ENCODE measurements around the gene PAFAH2.

The PAFAH2 gene

DNA sequence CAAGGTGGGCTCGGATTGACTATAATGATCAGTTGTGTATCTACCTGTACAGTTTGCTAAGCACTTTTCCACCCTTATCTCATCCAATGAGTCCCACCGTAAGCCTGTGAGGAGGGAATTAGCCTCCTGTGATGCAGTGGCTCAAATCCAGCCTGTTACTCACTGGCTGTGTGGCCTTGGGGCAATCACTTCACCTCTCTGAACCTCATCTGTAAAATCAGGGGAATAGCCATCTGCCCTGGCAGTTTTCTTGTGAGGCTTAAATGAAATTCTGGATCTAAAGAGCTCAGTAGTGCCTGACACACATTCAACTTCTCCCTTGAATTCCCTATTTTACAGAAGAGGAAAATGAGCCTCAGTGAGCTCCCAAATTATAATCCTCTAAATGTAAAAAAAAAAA lies 16.3 kb upstream of the PAFAH2 start:
- DNase-seq (ENCODE audit: low read depth, low spot score) = no peak

DNA sequence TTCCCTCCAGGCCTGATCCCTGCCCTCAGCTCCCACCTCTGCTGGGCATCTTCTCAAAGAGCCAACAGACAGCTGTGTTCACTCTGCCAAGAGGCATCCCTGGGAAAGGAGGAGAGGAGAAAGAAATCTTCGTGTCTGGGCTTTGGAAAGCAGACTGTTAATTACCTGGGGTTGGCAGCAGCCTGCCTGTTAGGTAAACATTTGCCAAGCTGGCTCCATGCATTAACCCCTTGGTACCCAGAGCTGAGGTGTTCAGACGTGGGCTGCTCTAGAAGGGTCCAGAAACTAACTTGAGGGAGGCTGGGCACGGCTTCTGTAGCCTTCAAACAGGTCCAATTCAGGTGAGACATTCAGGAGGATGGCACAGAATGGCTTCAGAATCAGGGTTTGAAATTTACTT lies 15.0 kb upstream of the PAFAH2 start:
- DNase-seq (ENCODE audit: low read depth, low spot score) = no peak

DNA sequence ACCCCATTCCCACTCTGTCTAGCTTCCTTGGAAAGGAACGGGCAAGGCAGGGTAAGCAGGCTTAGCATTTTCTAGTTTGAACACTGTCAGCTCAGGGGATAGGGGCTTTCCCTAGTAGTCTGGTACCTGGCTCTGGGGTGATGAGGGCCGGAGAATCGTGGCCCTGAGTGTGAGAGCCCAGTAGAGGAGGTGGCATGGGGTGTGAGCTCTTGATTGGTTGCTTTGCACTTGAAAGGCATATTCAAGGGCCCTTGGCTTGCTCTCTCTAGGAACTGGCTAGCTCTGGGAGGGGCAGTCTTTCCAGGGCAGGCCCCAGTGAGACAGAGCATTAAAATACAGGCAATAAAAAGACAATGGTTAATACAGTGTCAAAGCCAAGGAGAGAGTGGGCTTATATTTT lies 13.0 kb upstream of the PAFAH2 start:
- no peak for DNase-seq (ENCODE audit: low read depth, low spot score)

DNA sequence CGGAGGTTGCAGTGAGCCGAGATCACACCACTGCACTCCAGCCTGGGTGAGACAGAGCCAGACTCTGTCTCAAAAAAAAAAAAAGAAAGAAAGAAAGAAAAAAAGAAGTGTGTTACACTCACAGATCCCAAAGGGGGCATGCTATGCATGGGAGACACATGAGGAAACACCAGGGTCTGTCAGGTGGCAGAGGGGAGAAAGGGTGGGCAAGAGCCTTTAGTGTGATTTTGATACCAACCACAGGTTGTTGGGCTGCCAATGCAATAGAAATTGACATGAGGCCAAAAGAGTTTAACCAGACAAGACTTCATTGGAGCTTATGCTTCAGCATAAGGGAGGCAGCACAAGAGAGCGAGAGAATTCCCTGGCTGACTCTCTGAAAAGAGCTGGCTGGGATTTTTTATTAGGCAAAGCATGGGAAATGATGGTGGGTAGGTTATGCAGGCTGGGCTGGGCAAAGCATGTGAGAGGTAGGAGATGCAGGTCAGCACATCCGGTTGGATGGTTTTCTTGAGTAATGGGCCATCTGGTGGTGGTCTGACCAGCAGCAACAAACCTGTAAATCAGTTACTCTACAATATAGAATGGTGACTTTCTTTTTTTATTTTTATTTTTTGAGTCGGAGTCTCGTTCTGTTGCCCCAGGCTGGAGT lies 12.1 kb upstream of the PAFAH2 start:
- DNase-seq (ENCODE audit: low read depth, low spot score) = no peak

DNA sequence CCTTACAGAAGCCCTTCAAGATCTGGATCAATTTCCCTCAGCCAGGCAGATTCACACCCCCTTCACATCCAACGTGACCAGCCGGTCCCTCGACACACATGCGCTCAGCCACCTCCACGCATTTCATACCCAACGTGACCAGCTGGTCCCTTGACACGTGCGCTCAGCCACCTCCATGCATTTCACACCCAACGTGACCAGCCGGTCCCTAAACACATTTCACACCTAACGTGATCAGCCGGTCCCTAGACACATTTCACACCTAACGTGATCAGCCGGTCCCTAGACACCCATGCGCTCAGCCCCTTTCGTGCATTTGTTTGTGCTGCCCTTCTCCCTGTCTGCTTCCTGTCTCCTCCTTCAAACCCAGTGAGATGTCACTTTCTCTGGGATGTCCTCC lies 8.8 kb upstream of the PAFAH2 start:
- no peak for DNase-seq (ENCODE audit: low read depth, low spot score)

DNA sequence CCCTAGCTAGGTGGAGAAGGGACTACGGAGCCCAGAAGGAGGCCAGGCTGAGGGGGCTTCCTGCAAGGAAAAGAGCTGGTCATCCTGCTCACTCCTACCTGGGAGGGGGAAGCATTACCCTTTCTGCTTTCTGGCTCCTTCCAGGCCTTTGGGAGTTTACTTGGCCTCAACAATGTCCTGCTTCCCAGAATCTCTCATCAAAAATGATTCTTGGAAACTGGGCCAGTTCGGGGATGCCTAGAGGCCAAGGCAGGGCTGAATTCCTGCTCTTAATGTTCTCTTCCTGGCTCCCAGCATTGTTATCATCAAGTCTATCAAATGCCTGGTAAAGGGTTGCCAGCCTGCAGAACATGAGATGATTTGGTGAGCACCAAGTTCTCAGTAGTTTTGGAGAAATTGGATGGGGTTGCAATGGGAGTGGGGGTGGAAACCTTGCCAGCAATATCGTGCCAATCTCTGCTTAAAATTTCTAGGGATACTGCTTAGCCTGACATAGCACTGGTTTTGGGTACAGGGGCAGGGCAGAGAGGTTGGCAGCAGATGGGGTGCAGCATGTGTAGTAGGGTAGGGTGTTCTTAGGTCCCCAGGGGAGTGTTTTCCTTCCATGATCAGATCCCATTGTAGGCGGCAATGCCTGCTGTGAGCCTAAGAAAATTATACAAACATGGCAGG lies 7.7 kb upstream of the PAFAH2 start:
- no peak for DNase-seq (ENCODE audit: low read depth, low spot score)

DNA sequence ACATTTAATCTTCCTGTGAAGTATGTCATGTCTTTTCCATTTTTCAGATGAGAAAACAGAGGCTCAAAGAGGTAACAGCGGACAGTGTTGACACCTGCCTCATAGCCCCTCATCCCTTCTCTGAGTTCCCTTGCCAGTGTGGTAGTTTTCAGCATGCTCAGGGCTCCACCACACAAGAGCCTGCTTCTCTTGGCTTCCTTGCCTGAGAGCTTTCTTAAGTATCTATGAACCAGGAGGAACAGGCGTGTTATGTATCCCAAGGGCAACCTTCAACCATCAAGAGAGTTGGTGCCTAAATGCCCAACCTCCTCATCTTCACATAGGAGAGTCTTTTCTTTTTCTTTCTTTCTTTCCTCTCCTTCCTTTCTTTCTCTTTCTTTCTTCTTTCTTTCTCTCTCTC lies 5.9 kb upstream of the PAFAH2 start:
- no peak for DNase-seq (ENCODE audit: low read depth, low spot score)

DNA sequence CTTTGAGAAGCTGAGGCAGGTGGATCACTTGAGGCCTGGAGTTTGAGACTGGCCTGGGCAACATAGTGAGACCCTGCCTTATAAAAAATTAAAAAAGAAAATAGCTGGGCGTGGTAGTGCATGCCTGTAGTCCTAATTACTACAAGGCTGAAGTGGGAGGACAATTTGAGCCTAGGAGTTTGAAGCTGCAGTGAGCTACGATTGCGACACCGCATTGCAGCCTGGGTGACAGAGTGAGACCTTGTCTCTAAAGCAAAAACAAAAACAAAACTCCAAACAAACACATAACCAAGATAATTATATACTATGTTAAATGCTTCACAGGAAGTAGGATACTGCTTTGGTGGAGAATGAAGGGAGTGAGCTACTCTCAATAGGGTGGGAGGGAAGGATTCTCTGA lies 5.4 kb upstream of the PAFAH2 start:
- DNase-seq (ENCODE audit: low read depth, low spot score) = no peak

DNA sequence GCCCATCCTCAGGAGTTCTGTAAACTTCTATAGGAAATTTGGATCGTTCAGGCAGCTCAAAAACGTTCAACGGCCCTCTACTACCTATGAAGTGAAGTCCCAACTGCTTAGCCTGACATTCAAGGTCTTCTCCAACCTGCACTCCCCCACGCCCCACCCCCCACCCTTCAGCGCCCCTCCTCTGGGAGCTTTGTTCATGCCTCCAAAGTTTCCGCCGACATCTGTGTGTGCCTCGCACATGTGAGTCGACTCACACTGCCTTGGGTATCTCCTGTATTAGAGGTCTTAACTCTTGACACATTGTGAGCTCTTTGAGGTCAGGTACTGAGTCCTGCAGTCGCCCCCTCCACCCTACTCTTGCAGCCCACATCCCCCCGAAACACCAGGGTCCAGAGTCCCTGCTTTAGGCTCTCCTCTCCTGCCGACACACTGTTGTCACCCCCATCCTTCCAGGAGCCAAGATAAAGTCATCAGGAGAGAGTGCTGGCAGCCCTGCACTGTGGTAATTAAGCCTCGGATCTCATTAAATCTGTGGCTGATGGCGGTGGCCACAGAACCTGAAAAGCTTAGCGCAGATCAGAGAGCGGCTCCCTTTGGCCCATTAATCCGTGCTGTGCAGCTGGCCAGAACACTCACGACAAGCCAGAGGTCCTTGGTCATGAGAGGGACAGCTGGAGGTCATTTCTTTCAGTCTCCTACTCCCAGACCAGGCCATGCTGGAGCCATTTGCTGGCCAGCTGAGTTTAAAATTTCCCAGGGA lies 1.4 kb upstream of the PAFAH2 start:
- DNase-seq (ENCODE audit: low read depth, low spot score) = no peak

DNA sequence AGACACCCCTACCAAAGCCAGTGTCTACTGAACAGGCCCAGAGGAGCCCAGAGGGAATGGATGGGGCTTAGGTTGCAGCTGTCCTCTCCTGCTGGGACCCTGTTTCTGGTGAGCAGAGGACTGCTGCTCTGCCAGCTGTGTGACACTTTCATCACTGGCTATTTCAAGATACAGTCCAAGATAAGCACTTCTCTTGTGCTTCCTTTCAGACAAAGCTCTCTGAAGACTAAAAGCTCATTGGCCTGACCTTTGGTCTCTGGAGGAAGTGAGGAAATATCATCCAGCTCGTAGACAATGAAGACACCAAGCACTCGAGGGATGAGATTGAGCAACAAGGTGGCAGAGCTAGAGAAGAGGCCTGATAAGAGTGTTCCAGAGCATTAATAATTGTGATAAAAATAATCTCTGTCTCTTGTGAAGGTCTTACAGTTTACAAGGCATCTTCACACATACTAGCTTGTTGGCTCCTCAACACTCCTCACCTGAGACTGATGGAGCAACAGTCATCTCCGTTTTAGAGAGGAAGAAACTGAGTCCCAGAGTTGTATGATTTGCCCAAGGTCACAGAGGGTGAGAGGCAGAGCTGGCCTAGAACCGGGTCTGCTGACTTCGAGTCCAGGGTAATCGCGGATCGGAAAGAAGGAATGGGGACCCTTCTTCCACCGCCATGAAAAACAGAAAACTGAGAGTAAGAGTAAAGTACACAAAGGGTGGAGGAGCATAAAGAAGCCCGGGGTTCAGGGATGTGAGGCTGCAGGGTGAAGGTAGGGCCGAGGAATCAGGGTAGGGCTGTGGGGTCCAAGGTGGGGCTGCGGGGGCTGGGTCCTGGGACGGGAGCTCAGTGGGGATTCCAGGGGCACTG lies 666 bp downstream of the PAFAH2 start:
- DNase-seq (ENCODE audit: low read depth, low spot score) = no peak

DNA sequence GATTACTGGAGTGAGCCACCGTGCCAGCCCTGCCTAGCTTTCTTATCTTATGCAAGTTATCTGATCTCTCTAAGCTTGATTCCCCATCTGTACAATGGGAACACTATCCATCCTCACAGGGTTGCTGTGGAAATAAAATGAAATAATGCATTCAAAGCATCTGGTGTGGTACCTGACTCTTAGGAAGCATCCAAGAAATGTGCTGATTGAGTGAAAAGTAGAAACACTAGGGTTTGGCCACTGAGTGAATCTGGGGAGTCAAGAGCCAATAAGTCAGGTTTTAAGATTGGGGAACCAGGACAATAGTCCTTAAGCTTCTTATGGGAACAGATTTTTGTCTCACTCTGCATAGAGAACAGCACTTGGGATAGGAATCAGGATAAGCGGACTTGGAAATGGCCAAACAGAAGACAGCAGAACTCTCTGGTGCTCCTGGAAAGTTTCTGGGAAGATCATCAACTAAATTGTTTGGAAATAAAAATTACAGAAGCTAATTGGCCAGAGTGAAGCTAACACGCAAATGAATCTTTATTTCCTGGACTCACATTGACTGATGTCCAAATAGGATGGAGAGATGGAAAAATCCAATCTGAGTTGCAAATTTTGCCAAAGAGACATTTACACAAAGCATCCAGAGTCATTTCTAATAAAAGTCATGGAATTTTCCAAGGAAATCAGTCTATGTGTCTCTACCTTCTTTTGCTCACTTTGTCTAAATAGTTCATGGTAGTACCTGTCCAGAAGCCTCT lies 3.3 kb downstream of the PAFAH2 start:
- DNase-seq (ENCODE audit: low read depth, low spot score) = no peak

DNA sequence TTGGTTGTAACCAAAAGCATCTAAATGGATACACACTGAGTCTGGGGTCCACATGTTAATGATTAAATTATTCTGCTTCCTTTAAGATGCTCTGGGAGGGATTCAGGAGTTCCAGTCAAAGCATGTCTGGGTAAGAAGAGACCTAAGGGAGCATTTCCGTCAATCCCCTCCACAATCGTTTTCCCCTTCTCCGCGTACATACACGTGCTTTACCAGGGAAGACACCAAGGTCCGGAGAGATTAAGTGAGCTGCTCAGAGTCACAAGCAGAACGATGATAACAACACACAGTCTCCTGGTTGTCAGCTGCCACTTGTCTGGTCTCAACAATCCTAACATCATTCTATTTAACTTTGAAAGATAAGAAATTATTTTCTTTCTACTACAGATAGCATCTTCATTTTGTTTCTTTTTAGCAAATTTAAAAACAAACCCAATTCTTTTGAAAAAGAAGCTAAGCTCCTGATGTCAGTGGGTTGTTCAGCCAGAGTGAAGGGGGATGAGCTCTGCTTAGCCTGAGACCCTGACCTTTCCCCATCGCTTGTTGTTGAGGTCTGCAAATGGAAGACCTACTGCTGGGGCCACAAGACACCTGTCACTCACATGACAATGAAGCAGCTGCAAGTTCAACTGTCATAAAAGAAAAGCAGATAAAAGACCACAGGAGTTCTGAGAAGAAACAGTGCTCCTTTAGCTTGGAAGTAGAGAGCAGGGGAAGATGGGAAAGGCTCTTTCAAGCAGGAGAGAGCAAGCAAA lies 4.5 kb downstream of the PAFAH2 start:
- DNase-seq (ENCODE audit: low read depth, low spot score) = no peak

DNA sequence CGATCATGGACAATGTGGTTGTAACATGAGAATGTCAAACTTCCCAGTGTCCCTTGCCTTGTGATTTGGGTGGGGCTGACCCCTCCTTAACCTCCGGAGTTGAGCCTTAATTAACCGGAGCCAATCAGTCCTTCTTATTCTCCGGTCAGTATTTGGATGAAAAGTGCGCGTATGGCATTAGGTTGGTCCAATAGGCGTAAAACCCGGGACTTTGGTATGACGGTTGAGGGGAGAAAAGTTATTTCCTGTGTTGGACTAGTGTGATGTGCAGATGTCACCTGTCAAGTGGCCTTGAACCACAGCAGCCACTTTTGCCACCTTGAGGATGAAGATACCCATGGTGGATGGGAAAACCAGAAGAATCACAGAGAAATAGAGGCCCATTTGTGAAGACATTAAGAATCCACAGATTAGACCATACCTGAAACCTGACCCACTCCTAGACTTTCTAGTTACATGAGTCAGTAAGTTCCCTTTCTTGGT lies 5.1 kb downstream of the PAFAH2 start:
- no peak for DNase-seq (ENCODE audit: low read depth, low spot score)

DNA sequence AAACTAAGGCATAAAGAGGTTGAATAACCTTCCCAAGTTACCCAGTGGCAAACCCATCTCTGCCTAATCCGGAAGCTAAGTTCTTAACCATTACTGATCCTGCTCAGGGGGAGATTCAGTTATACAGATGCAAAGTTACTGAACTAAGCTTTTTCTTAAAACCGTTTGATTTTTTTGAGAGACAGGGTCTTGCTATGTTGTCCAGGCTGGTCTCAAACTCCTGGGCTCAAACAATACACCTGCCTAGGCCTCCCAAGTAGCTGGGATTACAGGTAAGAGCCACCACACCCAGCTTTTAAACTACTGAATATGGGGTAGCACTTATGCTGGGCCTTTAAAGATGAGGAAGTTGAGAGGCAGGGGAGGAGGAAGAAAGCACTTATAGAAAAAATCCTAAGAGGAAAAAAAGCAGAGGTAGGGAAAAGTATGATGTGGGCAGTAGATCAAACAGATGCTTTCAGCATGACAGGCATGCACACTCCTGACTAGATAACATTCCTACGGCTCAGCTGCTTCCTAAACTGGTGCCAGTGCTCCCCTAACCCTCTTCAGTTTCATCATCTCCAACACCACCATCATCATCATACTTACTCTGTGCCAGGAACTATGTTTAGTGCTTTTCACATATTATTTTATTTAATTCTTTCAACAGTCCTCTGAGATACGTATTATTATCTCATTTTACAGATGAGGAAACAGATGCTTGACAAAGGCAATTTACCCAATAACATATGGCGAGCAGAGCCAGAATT lies 5.8 kb downstream of the PAFAH2 start:
- DNase-seq (ENCODE audit: low read depth, low spot score) = no peak

DNA sequence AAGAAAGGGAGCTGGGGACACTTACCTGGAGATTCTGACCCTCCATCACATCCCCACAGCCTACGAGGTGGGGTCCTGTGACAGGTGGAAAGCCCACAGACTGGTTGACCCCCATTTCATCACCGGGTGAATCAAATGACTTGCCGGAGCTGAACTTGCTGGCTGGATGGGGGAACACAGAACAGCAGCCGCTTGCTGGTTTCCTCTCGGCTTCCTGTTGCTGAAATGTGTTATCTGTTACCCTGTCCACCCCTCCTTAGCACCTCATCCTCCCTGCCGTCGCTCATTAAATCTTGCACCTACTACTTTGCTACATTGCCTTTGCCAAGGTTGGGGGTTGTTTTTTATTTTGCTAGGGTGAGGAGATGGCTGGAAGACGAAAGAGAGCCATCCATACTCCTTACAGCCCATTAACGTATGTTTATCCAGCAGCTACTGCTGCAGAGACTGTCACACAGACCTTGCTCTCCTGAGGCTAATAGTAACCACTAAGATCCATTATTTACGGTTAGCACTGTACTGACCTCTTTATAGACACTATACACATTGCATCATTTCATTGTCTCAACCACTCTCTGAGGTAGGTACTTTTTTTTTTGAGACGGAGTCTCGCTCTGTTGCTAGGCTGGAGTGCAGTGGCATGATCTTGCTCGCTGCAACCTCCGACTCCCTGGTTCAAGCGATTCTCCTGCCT lies 7.0 kb downstream of the PAFAH2 start:
- no peak for DNase-seq (ENCODE audit: low read depth, low spot score)

DNA sequence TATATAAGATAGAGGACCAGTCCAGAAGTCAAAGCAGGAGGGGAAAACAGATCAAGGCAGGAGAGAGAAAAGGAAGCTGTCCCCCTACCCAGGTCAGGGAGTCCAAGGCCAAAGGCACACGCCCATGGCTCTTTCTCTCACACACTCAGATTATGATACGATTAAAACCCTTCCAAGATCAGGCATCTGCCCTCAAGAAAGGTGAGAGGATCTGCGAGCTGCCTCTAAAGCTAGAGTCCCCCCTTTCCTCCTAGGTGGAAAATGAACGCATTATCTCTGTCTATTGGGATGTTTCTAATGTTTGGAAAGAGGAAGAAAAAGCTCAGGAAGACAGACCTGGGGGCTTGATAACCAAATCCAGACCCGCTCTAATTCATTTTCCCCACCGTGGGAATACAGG lies 7.6 kb downstream of the PAFAH2 start:
- no peak for DNase-seq (ENCODE audit: low read depth, low spot score)

DNA sequence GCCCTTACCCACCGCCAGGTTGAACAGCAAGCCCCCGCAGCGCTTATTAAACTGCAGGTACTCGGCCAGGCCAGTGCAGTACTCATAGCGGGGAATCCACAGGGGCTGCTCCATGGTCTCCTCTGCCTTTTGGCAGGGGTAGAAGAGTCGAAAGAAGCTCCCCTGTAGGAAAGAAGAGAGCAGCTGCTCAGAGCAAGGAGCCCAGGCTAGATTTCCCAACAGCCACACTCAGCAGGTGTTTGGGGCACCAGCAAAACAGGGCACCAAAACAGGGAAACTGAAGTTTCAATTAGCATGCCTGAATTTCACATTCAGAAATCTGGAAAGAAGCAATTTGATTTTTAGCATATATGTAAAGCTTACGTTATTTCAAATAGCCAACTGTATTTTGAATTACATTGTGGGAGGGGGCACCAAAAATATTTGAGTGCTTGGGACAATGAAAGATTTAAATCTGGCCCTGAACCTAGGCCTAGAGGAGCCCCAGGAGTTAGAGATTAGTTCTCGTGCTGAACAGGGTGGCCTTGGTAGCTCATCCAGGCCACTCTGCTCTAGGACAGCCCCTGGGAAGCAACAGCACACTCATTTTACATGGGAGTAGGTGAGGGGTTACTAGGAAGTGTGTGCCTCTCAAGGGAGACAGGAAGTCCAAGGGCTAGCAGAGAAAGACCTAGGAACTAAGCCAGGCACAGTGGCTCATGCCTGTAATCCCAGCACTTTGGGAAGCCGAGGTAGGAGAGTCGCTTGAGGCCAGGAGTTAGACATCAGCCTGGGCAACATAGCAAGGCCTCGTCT lies 8.2 kb downstream of the PAFAH2 start:
- DNase-seq (ENCODE audit: low read depth, low spot score) = no peak

DNA sequence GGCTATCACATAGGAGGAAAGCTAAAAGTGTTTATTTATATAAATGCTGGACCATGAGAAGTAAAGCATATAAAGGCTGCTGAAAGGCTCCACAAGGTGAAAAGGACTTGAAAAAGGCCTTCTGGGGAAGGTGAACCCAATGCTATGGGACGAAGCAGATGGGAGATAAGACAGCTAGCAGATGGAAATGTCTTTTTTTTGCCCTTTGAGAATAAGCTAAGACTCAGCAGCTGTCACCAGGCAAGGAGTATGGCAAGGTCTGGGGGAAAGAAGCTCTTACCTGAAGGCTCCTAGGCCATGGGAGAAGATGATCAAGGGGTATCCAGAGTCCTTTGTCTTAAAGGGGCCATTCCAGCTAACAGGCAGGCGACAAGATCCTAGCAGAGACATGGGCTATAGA lies 9.9 kb downstream of the PAFAH2 start:
- no peak for DNase-seq (ENCODE audit: low read depth, low spot score)

Measured in brain pericyte (primary cell).